Measurements from ENCODE around the gene RAPGEF2.

Gene RAPGEF2

DNA sequence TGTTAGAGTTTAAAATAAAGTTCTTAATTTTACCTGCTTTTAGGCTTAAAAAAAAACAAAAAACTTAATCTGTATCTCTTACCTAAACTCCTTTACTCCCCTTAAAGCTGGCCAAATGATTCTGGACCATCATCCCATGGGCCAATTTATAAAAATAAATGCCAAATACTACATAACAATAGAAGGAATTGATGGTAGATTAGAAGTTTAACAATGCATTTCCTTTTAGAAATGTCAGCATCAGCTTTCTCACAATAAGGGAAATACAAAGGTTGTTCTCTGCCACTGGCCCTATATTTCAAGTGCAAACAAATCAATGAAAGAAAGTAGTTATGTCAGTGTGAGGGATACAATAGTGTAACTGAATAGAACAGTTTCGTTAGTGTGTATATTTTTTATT lies 5.7 kb upstream of the RAPGEF2 start:
- no peak for TF ChIP-seq EZH2phosphoT487 (IDR thresholded peaks at IDR 0.05; ENCODE audit: borderline replicate concordance, low read length)
- TF ChIP-seq, protein P1, sequence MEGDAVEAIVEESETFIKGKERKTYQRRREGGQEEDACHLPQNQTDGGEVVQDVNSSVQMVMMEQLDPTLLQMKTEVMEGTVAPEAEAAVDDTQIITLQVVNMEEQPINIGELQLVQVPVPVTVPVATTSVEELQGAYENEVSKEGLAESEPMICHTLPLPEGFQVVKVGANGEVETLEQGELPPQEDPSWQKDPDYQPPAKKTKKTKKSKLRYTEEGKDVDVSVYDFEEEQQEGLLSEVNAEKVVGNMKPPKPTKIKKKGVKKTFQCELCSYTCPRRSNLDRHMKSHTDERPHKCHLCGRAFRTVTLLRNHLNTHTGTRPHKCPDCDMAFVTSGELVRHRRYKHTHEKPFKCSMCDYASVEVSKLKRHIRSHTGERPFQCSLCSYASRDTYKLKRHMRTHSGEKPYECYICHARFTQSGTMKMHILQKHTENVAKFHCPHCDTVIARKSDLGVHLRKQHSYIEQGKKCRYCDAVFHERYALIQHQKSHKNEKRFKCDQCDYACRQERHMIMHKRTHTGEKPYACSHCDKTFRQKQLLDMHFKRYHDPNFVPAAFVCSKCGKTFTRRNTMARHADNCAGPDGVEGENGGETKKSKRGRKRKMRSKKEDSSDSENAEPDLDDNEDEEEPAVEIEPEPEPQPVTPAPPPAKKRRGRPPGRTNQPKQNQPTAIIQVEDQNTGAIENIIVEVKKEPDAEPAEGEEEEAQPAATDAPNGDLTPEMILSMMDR (IDR thresholded peaks at IDR 0.05; ENCODE audit: low read depth, low read length, poor library complexity, severe bottlenecking), result no peak
- no peaks in the 10 kb centered on the region for H3K9me3 ChIP-seq (ENCODE audit: control insufficient read depth, insufficient read depth, low read length)
- no peak overlapping the region for H3K27ac ChIP-seq (ENCODE audit: low read depth, low read length)
- no peaks in the 10 kb centered on the region for H3K79me2 ChIP-seq (ENCODE audit: control insufficient read depth, low read length)
- H3K4me2 ChIP-seq (ENCODE audit: low read length), result no peak overlapping the region
- H3F3A ChIP-seq (ENCODE audit: control insufficient read depth, insufficient read depth), result peaks cover 4% of the 10 kb centered on the region
- H4K20me1 ChIP-seq (ENCODE audit: control insufficient read depth, insufficient read depth, low read depth, low read length), result no peaks in the 10 kb centered on the region
- peaks cover 16% of the 10 kb centered on the region for H3K27me3 ChIP-seq (ENCODE audit: control insufficient read depth, low read length)
- no peak overlapping the region for H3K4me3 ChIP-seq (ENCODE audit: low read length)
- no peaks in the 10 kb centered on the region for H3K9me2 ChIP-seq (replicated peaks; ENCODE audit: control insufficient read depth, low read length)
- no peaks in the 10 kb centered on the region for H3K36me3 ChIP-seq (ENCODE audit: control insufficient read depth, low read length)
- H3K4me1 ChIP-seq (ENCODE audit: control insufficient read depth, low read length), result peaks cover 13% of the 10 kb centered on the region

DNA sequence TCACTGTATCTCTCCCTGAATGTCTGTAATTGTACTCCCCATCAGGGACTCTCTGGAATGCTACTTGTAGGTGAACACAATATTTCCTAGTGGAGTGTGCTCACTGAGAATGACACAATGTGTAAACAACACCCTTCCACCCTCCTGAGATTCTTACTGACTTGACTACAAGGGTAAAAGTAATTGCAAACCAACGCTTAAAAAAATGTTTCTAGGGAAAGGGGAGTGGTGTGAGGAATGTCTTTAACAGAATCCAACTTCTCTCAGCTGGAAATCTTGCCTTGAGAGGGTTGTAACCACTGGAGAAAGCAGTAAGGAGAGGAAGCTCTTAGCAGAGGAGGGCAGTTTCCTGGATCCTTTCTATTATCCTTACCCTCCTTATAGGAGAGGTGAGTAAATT lies 5.1 kb upstream of the RAPGEF2 start:
- Histone ChIP-seq H3K36me3 (ENCODE audit: control insufficient read depth, low read length) (no peaks in the 10 kb centered on the region), H3K4me3 (ENCODE audit: low read length) (no peak overlapping the region), H3F3A (ENCODE audit: control insufficient read depth, insufficient read depth) (peaks cover 4% of the 10 kb centered on the region), H3K27me3 (ENCODE audit: control insufficient read depth, low read length) (peaks cover 20% of the 10 kb centered on the region), H3K27ac (ENCODE audit: low read depth, low read length) (no peak overlapping the region), H3K9me2 (replicated peaks; ENCODE audit: control insufficient read depth, low read length) (no peaks in the 10 kb centered on the region), H3K4me2 (ENCODE audit: low read length) (no peak overlapping the region), H3K79me2 (ENCODE audit: control insufficient read depth, low read length) (no peaks in the 10 kb centered on the region), H3K4me1 (ENCODE audit: control insufficient read depth, low read length) (peaks cover 17% of the 10 kb centered on the region), H3K9me3 (ENCODE audit: control insufficient read depth, insufficient read depth, low read length) (no peaks in the 10 kb centered on the region), H4K20me1 (ENCODE audit: control insufficient read depth, insufficient read depth, low read depth, low read length) (no peaks in the 10 kb centered on the region)
- no peak for TF ChIP-seq EZH2phosphoT487 (IDR thresholded peaks at IDR 0.05; ENCODE audit: borderline replicate concordance, low read length)
- TF ChIP-seq, protein P1 (IDR thresholded peaks at IDR 0.05; ENCODE audit: low read depth, low read length, poor library complexity, severe bottlenecking), result no peak

DNA sequence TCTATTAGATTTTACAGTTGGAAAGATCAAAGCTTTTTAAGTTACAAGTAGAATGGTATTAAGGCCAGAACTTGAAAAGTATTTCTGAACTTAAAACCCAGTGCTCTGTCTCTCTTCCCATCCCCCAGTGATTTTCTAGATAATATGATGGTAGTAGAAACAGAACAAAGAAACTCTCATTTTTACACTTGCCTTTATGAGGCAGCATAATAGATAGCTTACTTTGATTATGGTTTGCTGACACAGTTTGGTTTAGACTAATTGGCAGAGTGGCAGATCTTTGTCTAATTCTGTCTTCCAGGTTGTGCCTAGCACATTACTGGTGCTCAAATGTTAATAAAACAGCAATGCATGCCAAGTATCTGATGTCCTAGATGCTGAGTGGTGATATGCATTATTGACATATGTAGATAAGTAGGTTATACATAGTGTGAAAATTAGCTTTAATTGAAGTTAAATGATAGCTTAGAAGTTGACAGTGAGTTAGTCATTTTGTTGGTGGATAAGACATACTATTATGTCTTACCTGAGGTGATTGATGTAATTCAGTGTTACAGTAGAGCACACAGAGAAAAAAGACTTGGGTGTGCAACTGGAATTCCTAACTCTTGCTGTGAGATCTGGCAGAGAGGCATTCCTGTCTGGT lies 4.3 kb upstream of the RAPGEF2 start:
- Histone ChIP-seq H3K4me3 (ENCODE audit: low read length) (no peak overlapping the region), H3K79me2 (ENCODE audit: control insufficient read depth, low read length) (peaks cover 3% of the 10 kb centered on the region; the same call in 1 of the 2 replicates), H4K20me1 (ENCODE audit: control insufficient read depth, insufficient read depth, low read depth, low read length) (no peaks in the 10 kb centered on the region), H3K4me2 (ENCODE audit: low read length) (no peak overlapping the region), H3K27ac (ENCODE audit: low read depth, low read length) (no peak overlapping the region), H3K9me3 (ENCODE audit: control insufficient read depth, insufficient read depth, low read length) (no peaks in the 10 kb centered on the region), H3K27me3 (ENCODE audit: control insufficient read depth, low read length) (peaks cover 20% of the 10 kb centered on the region), H3K4me1 (ENCODE audit: control insufficient read depth, low read length) (peaks cover 17% of the 10 kb centered on the region), H3K9me2 (replicated peaks; ENCODE audit: control insufficient read depth, low read length) (no peaks in the 10 kb centered on the region), H3F3A (ENCODE audit: control insufficient read depth, insufficient read depth) (peaks cover 4% of the 10 kb centered on the region), H3K36me3 (ENCODE audit: control insufficient read depth, low read length) (no peaks in the 10 kb centered on the region)
- no peak for TF ChIP-seq EZH2phosphoT487 (IDR thresholded peaks at IDR 0.05; ENCODE audit: borderline replicate concordance, low read length)
- TF ChIP-seq, protein P1 (IDR thresholded peaks at IDR 0.05; ENCODE audit: low read depth, low read length, poor library complexity, severe bottlenecking), result no peak
